DMS114 treated with DMSO at 0.1 percent for 48 hours (cell line): ENCODE results near the gene RPL35.

Experiments used
- DNase-seq: peaks from one replicate; lab custom pipeline; 2025; ENCODE audit not compliant: unreplicated experiment; lab: John Stamatoyannopoulos, UW

RPL35 gene

GRCh38 chr9:124877021-124877782 is 15.4 kb upstream of the RPL35 start:
- no peak for DNase-seq

GRCh38 chr9:124875501-124875900 is 13.7 kb upstream of the RPL35 start:
- no peak for DNase-seq

- DNase-seq, result no peak
These were observed 11.9 kb upstream of the RPL35 start for GRCh38 chr9:124873664-124874063.

GRCh38 chr9:124871156-124871561 is 9.4 kb upstream of the RPL35 start:
- DNase-seq, result no peak

GRCh38 chr9:124870723-124871122 is 9.0 kb upstream of the RPL35 start:
- DNase-seq, result no peak

DNA sequence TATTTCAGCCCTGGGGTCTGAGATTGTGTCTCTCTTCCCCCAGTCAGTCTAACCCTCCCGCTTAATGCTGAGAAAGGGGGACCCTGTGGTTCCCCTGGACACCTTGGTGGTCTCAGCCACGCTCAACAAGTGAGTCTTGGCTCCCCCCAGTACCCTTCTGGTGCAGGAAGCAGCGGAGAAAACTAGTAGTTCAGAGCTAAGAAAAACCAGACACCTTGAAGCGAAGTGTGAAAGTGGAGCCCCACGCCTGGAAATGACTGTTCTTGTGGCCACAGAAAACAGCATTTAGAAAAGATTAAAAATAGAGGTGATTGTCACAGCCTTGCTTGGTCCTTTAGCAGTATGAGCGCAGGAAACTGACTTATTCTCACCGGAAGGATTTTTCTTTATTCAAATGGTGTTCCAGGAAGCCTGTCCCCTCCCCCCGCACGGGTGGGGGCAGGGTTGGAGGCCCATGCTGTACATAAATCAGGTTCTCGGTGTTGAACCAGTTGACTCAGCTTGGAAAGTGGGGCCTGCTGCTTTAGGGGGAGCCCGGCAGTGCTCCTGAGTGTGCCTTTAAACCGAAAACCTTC is 8.3 kb upstream of the RPL35 start:
- no peak for DNase-seq

DNA sequence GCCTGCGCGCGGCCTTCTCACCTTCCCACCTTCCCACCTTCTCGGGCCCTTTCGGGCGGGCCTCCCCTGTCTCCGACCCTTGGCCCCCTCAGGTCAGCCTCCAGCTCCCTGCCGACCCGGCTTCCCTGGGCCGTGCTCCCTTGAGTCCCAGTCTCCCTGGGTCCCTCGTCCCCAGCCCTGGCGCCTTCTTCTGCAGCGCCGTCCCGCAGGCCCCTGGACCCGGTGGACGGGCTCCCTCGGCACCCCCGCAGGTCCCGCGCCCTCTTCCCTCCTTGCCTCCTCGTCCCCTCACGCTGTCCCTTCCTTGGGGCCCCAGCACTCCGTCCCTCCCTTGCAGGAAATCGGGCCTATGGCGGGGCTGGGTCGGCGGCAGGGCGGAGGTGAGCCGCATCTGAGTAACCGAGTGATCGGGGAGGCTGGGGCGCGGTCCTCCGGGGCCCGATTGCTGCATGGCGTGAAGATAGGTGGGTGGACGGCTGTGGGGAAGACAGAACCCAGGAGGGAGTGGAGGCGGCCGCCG is 7.8 kb upstream of the RPL35 start:
- no peak for DNase-seq

GRCh38 chr9:124868511-124869465 is 7.0 kb upstream of the RPL35 start:
- peak; percentile 27 for DNase-seq

GRCh38 chr9:124863371-124863871 is 1.7 kb upstream of the RPL35 start:
- no peak for DNase-seq

DNA sequence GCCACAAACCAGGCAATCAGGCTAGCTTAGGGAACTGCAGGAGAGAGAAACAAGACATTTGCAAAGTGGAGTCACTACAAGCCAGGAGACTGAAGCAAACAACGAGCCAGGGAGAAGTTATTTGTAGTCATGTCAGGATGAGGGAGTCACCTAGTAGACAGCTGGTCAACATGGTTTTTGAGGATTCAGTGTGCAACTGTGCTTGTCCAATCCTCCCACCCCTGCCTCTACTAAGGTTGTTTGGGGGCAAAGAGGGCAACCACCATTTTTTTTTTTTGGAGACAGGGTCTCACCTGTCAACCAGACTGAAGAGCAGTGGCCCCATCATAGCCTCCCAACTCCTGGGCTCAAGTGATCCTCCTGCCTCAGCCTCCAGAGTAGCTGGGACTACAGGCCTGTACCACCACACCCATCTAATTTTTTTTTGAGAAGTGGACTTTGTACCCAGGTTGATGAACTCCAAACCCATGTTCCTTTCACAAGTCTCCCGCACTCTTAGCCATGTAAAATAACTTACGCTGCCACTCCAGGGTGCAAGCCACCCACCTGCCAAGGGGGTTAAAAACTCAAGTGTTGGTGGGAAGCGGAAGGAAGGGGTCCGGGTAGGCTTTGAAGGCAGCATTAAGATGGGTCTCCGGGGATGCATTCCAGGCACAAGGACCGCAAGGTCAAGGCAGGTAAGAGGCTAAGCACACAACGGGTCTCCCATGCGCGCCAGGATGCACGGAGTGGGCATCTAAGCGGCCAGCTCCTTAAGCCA is 995 bp downstream of the RPL35 start:
- no peak for DNase-seq

- no peak for DNase-seq
These were observed 1.8 kb downstream of the RPL35 start for GRCh38 chr9:124859803-124860581.

- peak; percentile 4 for DNase-seq
These were observed 3.3 kb downstream of the RPL35 start for GRCh38 chr9:124858330-124859046.

- DNase-seq, result no peak
These were observed 4.1 kb downstream of the RPL35 start for GRCh38 chr9:124857533-124858162.

DNA sequence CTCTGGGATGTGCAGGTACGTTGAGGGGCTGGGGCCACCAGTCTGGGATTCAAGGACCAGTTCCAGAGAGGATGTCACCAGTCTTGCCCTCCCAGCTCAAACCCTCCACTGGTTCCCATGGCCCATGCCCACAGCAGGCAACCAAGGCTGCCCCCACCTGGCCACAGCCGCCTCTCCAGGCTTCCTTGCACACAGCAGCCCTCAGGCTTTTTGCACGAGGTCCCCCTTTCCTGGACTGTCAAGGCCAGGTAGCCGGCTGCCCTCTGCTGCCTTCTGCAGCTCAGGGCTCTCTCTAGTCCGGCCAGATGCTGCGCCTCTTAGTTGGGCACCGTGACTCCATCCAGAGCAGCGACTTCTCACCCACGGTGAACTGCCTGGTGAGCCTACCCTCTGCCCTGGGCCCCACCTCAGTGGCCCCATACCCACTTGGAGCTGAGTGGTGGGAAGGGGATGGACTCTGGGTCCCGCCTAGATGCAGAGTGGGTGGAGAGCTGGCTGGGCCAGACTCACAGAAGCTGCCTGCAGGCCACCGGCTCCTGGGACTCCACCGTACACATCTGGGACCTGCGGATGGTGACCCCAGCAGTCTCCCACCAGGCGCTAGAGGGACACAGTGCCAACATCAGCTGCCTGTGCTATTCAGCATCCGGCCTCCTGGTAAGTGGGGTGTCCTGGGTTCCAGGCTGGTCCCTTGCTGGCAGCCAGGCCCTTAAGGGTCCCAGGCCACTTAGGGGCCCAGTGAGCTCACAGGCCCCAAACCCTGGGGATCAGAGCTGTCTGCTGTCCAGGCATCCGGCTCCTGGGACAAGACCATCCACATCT is 5.6 kb downstream of the RPL35 start:
- peak; percentile 2 for DNase-seq

GRCh38 chr9:124855566-124855943 is 6.2 kb downstream of the RPL35 start:
- DNase-seq, result no peak

DNA sequence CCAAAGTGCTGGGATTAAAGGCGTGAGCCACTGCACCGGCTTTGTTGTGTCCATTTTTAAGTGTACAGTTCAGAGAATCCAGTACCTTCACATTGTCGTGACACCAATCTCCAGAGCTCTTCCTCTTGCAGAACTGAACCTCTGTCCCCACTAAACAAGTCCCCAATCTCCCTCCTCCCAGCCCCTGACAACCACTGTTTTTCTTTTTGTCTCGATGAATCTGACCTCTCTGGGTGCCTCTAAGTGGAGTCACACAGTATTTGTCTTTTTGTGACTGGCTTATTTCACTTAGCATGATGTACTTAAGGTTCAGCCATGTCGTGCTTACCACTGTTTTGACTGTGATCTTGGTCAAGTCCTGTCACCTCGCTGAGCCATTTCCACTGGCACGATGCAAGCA is 6.9 kb downstream of the RPL35 start:
- DNase-seq, result no peak

DNA sequence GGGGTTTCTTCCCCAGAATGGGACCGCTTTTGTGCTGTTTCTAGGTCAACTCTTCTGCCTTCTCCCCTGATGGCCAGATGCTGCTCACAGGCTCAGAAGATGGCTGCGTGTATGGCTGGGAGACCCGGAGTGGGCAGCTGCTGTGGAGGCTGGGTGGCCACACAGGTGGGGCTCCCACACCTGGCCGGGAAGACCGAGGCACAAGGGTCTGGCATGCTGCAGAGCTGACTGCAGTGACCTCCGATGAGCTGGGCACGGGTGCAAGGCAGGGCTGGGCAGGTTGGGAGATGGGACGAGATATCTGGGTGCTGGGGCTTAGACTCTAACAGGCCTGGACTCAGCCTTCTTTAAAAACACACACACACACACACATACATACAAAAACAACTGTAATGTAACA is 7.6 kb downstream of the RPL35 start:
- no peak for DNase-seq

DNA sequence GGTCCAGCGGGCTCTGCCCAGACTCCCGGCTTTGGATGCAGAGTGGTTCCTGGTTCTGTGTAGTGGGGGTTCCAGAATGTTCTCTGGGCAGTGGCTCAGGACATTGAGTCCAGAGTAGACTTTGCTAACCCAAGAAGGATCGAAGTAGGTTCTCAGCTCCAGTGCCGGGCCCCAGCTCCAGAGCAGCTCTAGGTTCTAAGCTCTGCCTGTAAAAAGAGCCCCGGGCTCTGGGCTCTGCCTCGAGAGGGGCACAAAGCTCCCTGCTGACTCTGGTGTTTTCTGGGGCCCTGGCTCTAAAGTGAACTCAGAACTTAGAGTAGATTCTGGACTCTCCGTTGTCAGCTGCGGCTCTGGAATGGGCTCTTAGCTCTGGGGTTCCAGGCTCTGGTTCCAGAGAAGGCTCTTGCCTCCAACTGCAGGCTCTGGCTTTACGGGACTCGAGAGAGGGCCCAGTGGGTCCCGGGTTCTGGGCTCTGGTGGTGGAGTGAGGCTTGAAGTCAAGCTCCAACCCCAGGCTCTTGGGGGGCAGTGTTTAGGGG is 8.1 kb downstream of the RPL35 start:
- DNase-seq, result no peak
